Measurements from ENCODE around the gene ARIH1.
"Not testable (repeated sequence)": the region's sequence is repeated elsewhere in the genome, so short reads cannot be mapped to it uniquely, and the experiment has no call there.

The ARIH1 gene

GRCh38 chr15:72616491-72617210 lies 142.5 kb downstream of the ARIH1 start:
- no peak overlapping the region for H3K4me3 ChIP-seq (ENCODE audit: low read length)
- no peak for DNase-seq (ENCODE audit: low read depth)
- TF ChIP-seq CTCF (conservative IDR thresholded peaks at IDR 0.05; ENCODE audit: low read depth, low read length) = no peak

GRCh38 chr15:72623854-72624253 lies 149.7 kb downstream of the ARIH1 start:
- H3K4me3 ChIP-seq (ENCODE audit: low read length); DNase-seq (ENCODE audit: low read depth): not testable (repeated sequence)

- DNase-seq (ENCODE audit: low read depth); H3K4me3 ChIP-seq (ENCODE audit: low read length): not testable (repeated sequence)
Measured at GRCh38 chr15:72626153-72626552, 152.0 kb downstream of the ARIH1 start.

GRCh38 chr15:72628249-72629067 lies 154.3 kb downstream of the ARIH1 start:
- peak; percentile 24 for TF ChIP-seq CTCF (conservative IDR thresholded peaks at IDR 0.05; ENCODE audit: low read depth, low read length)
- not testable (repeated sequence) for H3K4me3 ChIP-seq (ENCODE audit: low read length); DNase-seq (ENCODE audit: low read depth)

- not testable (repeated sequence) for DNase-seq (ENCODE audit: low read depth); H3K4me3 ChIP-seq (ENCODE audit: low read length)
Measured at GRCh38 chr15:72629068-72629570, 155.0 kb downstream of the ARIH1 start.

- DNase-seq (ENCODE audit: low read depth) = peak; percentile 13
- peak overlapping the region; percentile 24 for H3K4me3 ChIP-seq (ENCODE audit: low read length)
Measured at GRCh38 chr15:72636519-72637282, 162.6 kb downstream of the ARIH1 start.

GRCh38 chr15:72639759-72640483 lies 165.8 kb downstream of the ARIH1 start:
- DNase-seq (ENCODE audit: low read depth) = not testable (repeated sequence)

GRCh38 chr15:72642271-72642670 lies 168.1 kb downstream of the ARIH1 start:
- not testable (repeated sequence) for H3K4me3 ChIP-seq (ENCODE audit: low read length); DNase-seq (ENCODE audit: low read depth)

More at GRCh38 chr15:72639759-72640483, 165.8 kb downstream of the ARIH1 start:
- H3K4me3 ChIP-seq (ENCODE audit: low read length) = not testable (repeated sequence)

GRCh38 chr15:72648631-72649253 lies 174.6 kb downstream of the ARIH1 start:
- not testable (repeated sequence) for H3K4me3 ChIP-seq (ENCODE audit: low read length)

More at GRCh38 chr15:72648631-72649253, 174.6 kb downstream of the ARIH1 start:
- DNase-seq (ENCODE audit: low read depth) = not testable (repeated sequence)

Measured in retinal pigment epithelial cell (primary cell).